ENCODE data around the gene DENND6B.

DNA sequence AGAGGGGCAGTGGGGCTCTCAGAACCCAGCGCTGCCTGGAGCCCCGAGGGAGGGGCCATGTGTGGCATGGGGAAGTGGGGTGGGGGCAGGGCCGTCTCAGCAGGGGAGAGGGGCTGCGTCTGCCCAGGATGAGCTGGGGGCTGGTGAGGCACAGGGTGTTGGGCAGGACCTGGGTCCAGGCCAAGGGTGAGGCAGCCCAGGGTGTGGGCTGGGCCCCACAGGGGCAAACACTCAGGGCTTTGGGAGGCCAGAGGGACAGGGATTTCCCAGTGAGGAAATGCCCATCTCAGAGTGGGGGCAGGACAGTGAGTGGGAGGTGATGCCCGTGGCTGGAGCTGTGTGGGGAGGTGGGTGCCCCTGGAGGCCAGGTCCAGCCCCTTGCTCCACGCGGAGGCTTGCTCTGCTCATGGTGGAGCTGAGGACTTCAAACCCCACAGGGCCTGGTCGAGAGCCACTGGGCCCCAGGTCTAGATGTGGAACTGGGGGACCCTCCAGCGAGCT is 24.7 kb downstream of the DENND6B start:
- TF ChIP-seq PPARA (CRISPR knock-in tag; IDR thresholded peaks at IDR 0.05; ENCODE audit: borderline replicate concordance) (no peak), PATZ1 (CRISPR knock-in tag; IDR thresholded peaks at IDR 0.05; ENCODE audit: borderline replicate concordance) (no peak), RARB (CRISPR knock-in tag; IDR thresholded peaks at IDR 0.05) (no peak), OSR1 (CRISPR knock-in tag; IDR thresholded peaks at IDR 0.05) (no peak), CREB5 (CRISPR knock-in tag; IDR thresholded peaks at IDR 0.05; ENCODE audit: low read depth) (no peak), ARNTL (CRISPR knock-in tag; IDR thresholded peaks at IDR 0.05; ENCODE audit: borderline replicate concordance, low read depth) (no peak), TOX (CRISPR knock-in tag; IDR thresholded peaks at IDR 0.05; ENCODE audit: borderline replicate concordance) (no peak), TCF4 (CRISPR knock-in tag; IDR thresholded peaks at IDR 0.05; ENCODE audit: borderline replicate concordance) (no peak)
